ENCODE results near the gene KRTAP16-1. TPM values are rescaled to one million over a fixed set of nuclear protein-coding genes. Genes with fewer than 3 reads are reported as not detected.

KRTAP16-1 gene
- total and polyA plus RNA-seq, 2 of the 8 experiments (the other 6 are each of a cell fraction or from before 2014, with no cell fraction given): not detected

- Histone ChIP-seq H3K9me3 (ENCODE audit: insufficient read depth in 2 of 2, low read depth in 1 of 2, low read length in 1 of 2) (no peaks in the 10 kb centered on the region), H4K8ac (ENCODE audit: extremely low read depth, insufficient read depth, low read length) (no peak overlapping the region), H3K27me3 (replicated peaks in 1 of 4; ENCODE audit: control insufficient read depth in 3 of 4, extremely low read depth in 1 of 4, insufficient read depth in 3 of 4, low read length in 3 of 4) (no peaks in the 10 kb centered on the region), H3K4me2 (ENCODE audit: insufficient read depth in 1 of 2, low read depth in 2 of 2, low read length in 2 of 2) (no peak overlapping the region), H2AFZ (ENCODE audit: low read length) (no peak overlapping the region), H3K4ac (replicated peaks; ENCODE audit: insufficient read length, low read depth, low read length) (no peak overlapping the region), H3K36me3 (ENCODE audit: control insufficient read depth in 2 of 4, insufficient read depth in 4 of 4, low read length in 3 of 4) (no peaks in the 10 kb centered on the region), H3K23me2 (ENCODE audit: low read depth, low read length) (no peaks in the 10 kb centered on the region), H4K5ac (ENCODE audit: insufficient read length, low read depth, low read length) (no peak overlapping the region), H3K27ac (ENCODE audit: low read depth, low read length) (no peak overlapping the region), H2AK5ac (ENCODE audit: low read depth, low read length) (no peak overlapping the region), H3K79me2 (ENCODE audit: control insufficient read depth in 1 of 2, insufficient read depth in 2 of 2, low read length in 2 of 2) (no peaks in the 10 kb centered on the region), H2BK5ac (ENCODE audit: low read depth, low read length) (no peak overlapping the region), H3K79me1 (ENCODE audit: low read depth, low read length) (no peaks in the 10 kb centered on the region), H4K91ac (replicated peaks; ENCODE audit: insufficient read length, low read length) (no peak overlapping the region), H3K4me1 (replicated peaks in 1 of 4; ENCODE audit: control insufficient read depth in 3 of 4, insufficient read depth in 4 of 4, low read length in 3 of 4) (no peaks in the 10 kb centered on the region), H3K18ac (ENCODE audit: extremely low read depth, low read length) (no peak overlapping the region), H2BK15ac (ENCODE audit: low read length) (no peak overlapping the region), H3K56ac (replicated peaks; ENCODE audit: insufficient read length, low read depth, low read length) (no peak overlapping the region), H3K9ac (replicated peaks in 1 of 4; ENCODE audit: extremely low read depth in 1 of 4, low read depth in 3 of 4, low read length in 3 of 4) (no peak overlapping the region), H2BK20ac (ENCODE audit: low read length) (no peak overlapping the region), H3K14ac (ENCODE audit: insufficient read length) (no peak overlapping the region), H2BK12ac (ENCODE audit: low read depth, low read length) (no peak overlapping the region), H2BK120ac (replicated peaks; ENCODE audit: low read depth, low read length) (no peak overlapping the region), H3K23ac (ENCODE audit: insufficient read length) (no peak overlapping the region), H3K4me3 (ENCODE audit: extremely low read depth in 1 of 4, insufficient read depth in 2 of 4, low read depth in 3 of 4, low read length in 4 of 4) (no peak overlapping the region), H4K20me1 (replicated peaks in 1 of 2; ENCODE audit: control insufficient read depth in 1 of 2, insufficient read depth in 2 of 2, low read length in 2 of 2) (no peaks in the 10 kb centered on the region)
- FAIRE-seq: no peak
- ChIA-PET CTCF (ENCODE audit: partially characterized antibody) (interaction anchor here (0.6 to 0.9 kb wide), 2 partner anchors 132 to 484 kb away, joined by 3 to 5 read pairs; no protein-coding TSS in a partner anchor), POLR2A (ENCODE audit: partially characterized antibody) (no interaction called here)
- 91% methylated on average over 4 of the region's 4 CpGs; no CpG with 5 or more reads in 1 of the 2 experiments for WGBS, 2 experiments (ENCODE audit: extremely low coverage in 1 of 2, insufficient coverage in 1 of 2, insufficient read length in 1 of 2, insufficient replicate concordance in 2 of 2, low coverage in 1 of 2, low lambda C conversion rate in 2 of 2, missing lambda C conversion rate in 1 of 2)
- no peak for TF ChIP-seq HDAC2 (IDR thresholded peaks at IDR 0.05; ENCODE audit: borderline replicate concordance in 1 of 2, low read depth in 2 of 2, low read length in 2 of 2)
- no peak for TF ChIP-seq EP300 (IDR thresholded peaks at IDR 0.05; ENCODE audit: borderline replicate concordance in 1 of 2, low read depth in 2 of 2, low read length in 2 of 2)
- no peak for TF ChIP-seq HDAC6 (IDR thresholded peaks at IDR 0.05; ENCODE audit: low read depth, low read length)
- no peak for TF ChIP-seq SP4 (IDR thresholded peaks at IDR 0.05; ENCODE audit: low read length)
- no peak for TF ChIP-seq RBBP5 (IDR thresholded peaks at IDR 0.05; ENCODE audit: borderline replicate concordance, low read depth, low read length)
- no peak for TF ChIP-seq POLR2A (IDR thresholded peaks at IDR 0.05; ENCODE audit: control extremely low read depth in 1 of 2, low read depth in 2 of 2, low read length in 2 of 2)
- no peak for DNase-seq (ENCODE audit: low read depth in 1 of 2, low spot score in 2 of 2)
Measured at GRCh38 chr17:41354536-41354935, 45.4 kb upstream of the KRTAP16-1 start.
